ENCODE data around the gene ASH1L.

GRCh38 chr1:155339515-155340097 is 223.0 kb downstream of the ASH1L start:
- TF ChIP-seq ZNF274 (IDR thresholded peaks at IDR 0.05; ENCODE audit: low read depth, low read length) (no peak), YY1 (IDR thresholded peaks at IDR 0.05; ENCODE audit: insufficient read depth, insufficient read length) (no peak)
